Ovary (tissue), 3 donors: ENCODE results near the gene PGM5.
"Not testable (repeated sequence)": the region's sequence is repeated elsewhere in the genome, so short reads cannot be mapped to it uniquely, and the experiment has no call there.

Source experiments
- POLR2A ChIP-seq: fragments of 450-650 bp; IDR thresholded peaks from one replicate; pipeline ENCODE4 v1.6.1; 2017; ENCODE audit warnings: antibody characterized with exemption, mild to moderate bottlenecking, moderate library complexity
- TF ChIP-seq, protein P1 (sequence below), 3 donors: fragments of 450-650 bp in 2 of 3; fragments of 200-600 bp in 1 of 3; IDR thresholded peaks; one replicate each; pipeline versions ENCODE4 v1.5.1 to v1.8.0; 2016 to 2022; ENCODE audit warnings: antibody characterized with exemption in 3 of 3, mild to moderate bottlenecking in 1 of 3
- donor health status: DM: no; HTN: no; CAD: no.

DNA sequence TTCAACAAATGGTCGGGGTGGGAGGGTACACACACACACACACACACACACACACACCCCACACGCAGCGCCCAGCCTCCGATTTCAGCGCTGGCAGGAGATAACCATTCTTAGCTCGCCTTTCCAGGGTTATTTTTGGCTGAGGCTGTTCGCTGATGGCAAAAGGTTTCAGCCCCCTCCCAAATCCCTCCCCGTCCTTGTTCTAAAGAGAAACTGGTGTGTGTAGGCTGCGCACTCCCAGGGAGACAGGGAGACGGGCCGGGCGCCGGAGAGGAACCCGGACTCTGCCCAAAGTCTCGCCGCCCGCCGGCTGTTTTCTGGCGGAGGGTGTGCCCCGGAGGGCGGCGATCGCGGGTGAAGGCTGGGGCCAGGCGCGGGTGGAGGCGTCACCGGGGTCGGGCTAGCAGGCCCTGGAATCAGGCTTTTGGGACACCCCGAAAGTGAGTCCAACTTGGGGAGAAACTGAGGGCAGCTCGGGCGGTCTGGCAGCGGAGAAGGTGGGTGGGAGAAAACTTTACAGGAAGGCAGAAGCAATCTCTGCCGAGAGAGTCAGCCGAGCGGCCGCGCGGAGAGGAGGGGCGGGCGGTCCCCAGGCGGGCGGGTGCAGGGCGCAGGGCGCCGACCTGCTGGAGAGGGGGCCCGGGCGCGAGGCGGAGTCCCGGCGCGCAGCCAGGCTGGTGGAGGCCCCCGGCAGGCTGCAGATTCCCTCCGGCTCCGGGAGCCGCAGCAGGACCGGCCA is at the start of gene PGM5:
- not testable (repeated sequence) for TF ChIP-seq POLR2A
- TF ChIP-seq, protein P1, sequence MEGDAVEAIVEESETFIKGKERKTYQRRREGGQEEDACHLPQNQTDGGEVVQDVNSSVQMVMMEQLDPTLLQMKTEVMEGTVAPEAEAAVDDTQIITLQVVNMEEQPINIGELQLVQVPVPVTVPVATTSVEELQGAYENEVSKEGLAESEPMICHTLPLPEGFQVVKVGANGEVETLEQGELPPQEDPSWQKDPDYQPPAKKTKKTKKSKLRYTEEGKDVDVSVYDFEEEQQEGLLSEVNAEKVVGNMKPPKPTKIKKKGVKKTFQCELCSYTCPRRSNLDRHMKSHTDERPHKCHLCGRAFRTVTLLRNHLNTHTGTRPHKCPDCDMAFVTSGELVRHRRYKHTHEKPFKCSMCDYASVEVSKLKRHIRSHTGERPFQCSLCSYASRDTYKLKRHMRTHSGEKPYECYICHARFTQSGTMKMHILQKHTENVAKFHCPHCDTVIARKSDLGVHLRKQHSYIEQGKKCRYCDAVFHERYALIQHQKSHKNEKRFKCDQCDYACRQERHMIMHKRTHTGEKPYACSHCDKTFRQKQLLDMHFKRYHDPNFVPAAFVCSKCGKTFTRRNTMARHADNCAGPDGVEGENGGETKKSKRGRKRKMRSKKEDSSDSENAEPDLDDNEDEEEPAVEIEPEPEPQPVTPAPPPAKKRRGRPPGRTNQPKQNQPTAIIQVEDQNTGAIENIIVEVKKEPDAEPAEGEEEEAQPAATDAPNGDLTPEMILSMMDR (IDR thresholded peaks at IDR 0.05): not testable (repeated sequence)
